Psoas muscle (tissue), 8 donors: ENCODE data around the gene MYO1D. TPM values are rescaled to one million over a fixed set of nuclear protein-coding genes. Genes with fewer than 3 reads are reported as not detected.
A peak's percentile ranks its signal among the peaks of the same experiment; 100 is the strongest.

ENCODE experiments used
- ATAC-seq, 4 donors: fragments of 200-7000 bp; cut with Tn5 transposase; one replicate each; pipeline ENCODE4 v1.9.1; 2020; ENCODE audit warnings: moderate library complexity in 3 of 4, mild to moderate bottlenecking in 2 of 4
- DNase-seq, 2 donors: peaks; one replicate each; pipeline ENCODE4 v3.0.0-alpha.2; 2020
- H3K27ac ChIP-seq: fragments of 200-600 bp; one replicate; pipeline ENCODE4 v1.8.0; 2022
- H3K27me3 ChIP-seq, 3 donors: fragments of 200-600 bp in 1 of 3; one replicate each; pipeline versions ENCODE4 v1.6.1 to v1.8.0; 2013 to 2022; ENCODE audit warnings: low read length in 2 of 3, mild to moderate bottlenecking in 2 of 3, moderate library complexity in 1 of 3; ENCODE audit not compliant: insufficient read depth in 3 of 3
- H3K36me3 ChIP-seq, 2 donors: fragments of 200-600 bp in 1 of 2; one replicate each; pipeline versions ENCODE4 v1.6.1 to v1.8.0; 2013 to 2022; ENCODE audit warnings: low read depth in 1 of 2, mild to moderate bottlenecking in 1 of 2, moderate library complexity in 1 of 2; ENCODE audit not compliant: insufficient read depth in 1 of 2
- H3K4me1 ChIP-seq: fragments of 200-600 bp; one replicate; pipeline ENCODE4 v1.8.0; 2022
- H3K4me3 ChIP-seq: fragments of 200-600 bp; one replicate; pipeline ENCODE4 v1.8.0; 2022; ENCODE audit warnings: mild to moderate bottlenecking
- H3K9me3 ChIP-seq: fragments of 200-600 bp; one replicate; pipeline ENCODE4 v1.8.0; 2022
- WGBS, 3 donors: extraction: QIAGEN DNeasy Blood & Tissue Kit; methylation state at CpG; one replicate each; pipeline versions ENCODE4 v1.1.6 to v1.1.7; 2013; 5-methylcytosine and 5-hydroxymethylcytosine counted together
- intact Hi-C, 2 donors: fragments of 100-400 bp; cut with DNase I; formaldehyde crosslinking; loops; one replicate each; pipeline versions ENCODE4 v1.11.0 to v1.14.2; 2022
- polyA plus RNA-seq, 3 donors: library from polyadenylated mRNA; stranded (reverse); fragments of 200-250 nt; gene quantifications; one replicate each; pipeline ENCODE4 v1.2.3, GENCODE V29; 2013
- total RNA-seq, 4 donors: library from RNA; stranded (reverse); fragmentation: NEBNext Ultra II Directional in 2 of 4; extraction: Animal tissue kit (Norgen Biotek cat#: 25700) in 2 of 4; gene quantifications; one replicate each; pipeline versions ENCODE4 v1.2.1 to v1.2.4, GENCODE V29; 2021 to 2023
- TF ChIP-seq, protein P1 (sequence below): fragments of 200-600 bp; IDR thresholded peaks from one replicate; pipeline ENCODE4 v1.8.0; 2022; ENCODE audit warnings: antibody characterized with exemption
- donor health status: healthy with polysubstance abuse.
- donor health status: DM: no; HTN: no; CAD: no; lungs with moderate emphysema.
- donor health status: Bipolar disorder and iron deficiency.
- donor health status: healthy.
- donor health status: DM: yes; HTN: yes; CAD: no.
- donor health status: DM: no; HTN: no; CAD: no.
- donor health status: DM: no; HTN: no; CAD: no.
- donor health status: DM: yes; HTN: yes; CAD: no.

MYO1D gene
- total and polyA plus RNA-seq, 7 donors, result 1.8 to 5.9 (median 4.1) TPM

GRCh38 chr17:32489320-32490100, 387.4 kb downstream of the MYO1D start:
- Histone ChIP-seq H3K4me1 (peaks cover 18% of the 10 kb centered on the region), H3K4me3 (no peak overlapping the region), H3K27me3 (no peaks in the 10 kb centered on the region), H3K27ac (no peak overlapping the region), H3K9me3 (no peaks in the 10 kb centered on the region), H3K36me3 (peaks cover 0 to 17% of the 10 kb centered on the region in 2 donors)
- WGBS, 3 donors, result 82 to 83% (median 83%) methylated on average over 10 of the region's 10 CpGs
- TF ChIP-seq, protein P1, sequence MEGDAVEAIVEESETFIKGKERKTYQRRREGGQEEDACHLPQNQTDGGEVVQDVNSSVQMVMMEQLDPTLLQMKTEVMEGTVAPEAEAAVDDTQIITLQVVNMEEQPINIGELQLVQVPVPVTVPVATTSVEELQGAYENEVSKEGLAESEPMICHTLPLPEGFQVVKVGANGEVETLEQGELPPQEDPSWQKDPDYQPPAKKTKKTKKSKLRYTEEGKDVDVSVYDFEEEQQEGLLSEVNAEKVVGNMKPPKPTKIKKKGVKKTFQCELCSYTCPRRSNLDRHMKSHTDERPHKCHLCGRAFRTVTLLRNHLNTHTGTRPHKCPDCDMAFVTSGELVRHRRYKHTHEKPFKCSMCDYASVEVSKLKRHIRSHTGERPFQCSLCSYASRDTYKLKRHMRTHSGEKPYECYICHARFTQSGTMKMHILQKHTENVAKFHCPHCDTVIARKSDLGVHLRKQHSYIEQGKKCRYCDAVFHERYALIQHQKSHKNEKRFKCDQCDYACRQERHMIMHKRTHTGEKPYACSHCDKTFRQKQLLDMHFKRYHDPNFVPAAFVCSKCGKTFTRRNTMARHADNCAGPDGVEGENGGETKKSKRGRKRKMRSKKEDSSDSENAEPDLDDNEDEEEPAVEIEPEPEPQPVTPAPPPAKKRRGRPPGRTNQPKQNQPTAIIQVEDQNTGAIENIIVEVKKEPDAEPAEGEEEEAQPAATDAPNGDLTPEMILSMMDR, result no peak
- no peak for DNase-seq
- intact Hi-C loops, result loop anchor here in 1 of 2 donors (10.0 kb wide), 1 partner anchor 265 kb away; no protein-coding TSS in a partner anchor
- no peak for ATAC-seq

DNA sequence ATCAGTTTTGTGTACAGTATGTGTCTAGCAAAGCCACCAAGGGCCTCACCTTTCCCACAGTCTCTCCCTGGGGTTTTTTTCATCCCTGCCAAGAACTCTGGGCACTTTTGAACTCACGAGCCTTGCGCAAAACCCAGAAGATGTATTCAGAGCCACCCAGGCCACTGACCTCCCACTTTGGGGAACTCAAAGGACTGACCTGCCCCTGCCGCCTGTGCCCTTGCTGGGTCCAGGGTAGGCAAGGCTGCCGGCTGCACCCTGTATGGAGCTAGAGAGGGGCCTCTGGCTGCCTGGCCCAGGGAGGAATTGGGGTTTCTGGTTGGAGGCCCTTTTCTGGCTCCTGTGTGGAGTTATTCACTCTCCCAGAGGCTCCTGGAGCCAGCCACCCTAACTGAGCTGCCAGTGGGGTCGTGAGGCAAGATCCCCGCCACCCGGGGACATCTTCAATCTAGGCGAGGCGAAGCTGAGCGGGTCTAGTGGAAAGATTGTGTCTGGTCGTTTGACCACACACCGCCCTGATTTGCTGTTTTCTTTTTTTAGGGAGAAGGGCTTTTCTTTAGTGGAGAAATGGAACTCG, 388.2 kb downstream of the MYO1D start:
- peaks cover 17% of the 10 kb centered on the region for H3K4me1 ChIP-seq

DNA sequence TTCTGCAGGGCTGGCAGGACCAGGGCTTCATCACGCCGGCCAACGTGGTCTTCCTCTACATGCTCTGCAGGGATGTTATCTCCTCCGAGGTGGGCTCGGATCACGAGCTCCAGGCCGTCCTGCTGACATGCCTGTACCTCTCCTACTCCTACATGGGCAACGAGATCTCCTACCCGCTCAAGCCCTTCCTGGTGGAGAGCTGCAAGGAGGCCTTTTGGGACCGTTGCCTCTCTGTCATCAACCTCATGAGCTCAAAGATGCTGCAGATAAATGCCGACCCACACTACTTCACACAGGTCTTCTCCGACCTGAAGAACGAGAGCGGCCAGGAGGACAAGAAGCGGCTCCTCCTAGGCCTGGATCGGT, 388.8 kb downstream of the MYO1D start:
- no peak overlapping the region for H3K27ac ChIP-seq
- intact Hi-C loops, result loop anchor here in 1 of 2 donors (10.0 kb wide), 1 partner anchor 267 kb away; no protein-coding TSS in a partner anchor
- TF ChIP-seq, protein P1, result no peak
- peaks cover 0 to 20% of the 10 kb centered on the region in 2 donors for H3K36me3 ChIP-seq
- 91 to 92% (median 92%) methylated on average over 16 of the region's 16 CpGs for WGBS, 3 donors
- H3K27me3 ChIP-seq, result no peaks in the 10 kb centered on the region
- ATAC-seq (no peak), DNase-seq (no peak)
- H3K4me1 ChIP-seq, result peaks cover 20% of the 10 kb centered on the region
- H3K9me3 ChIP-seq, result no peaks in the 10 kb centered on the region
- H3K4me3 ChIP-seq, result peak overlapping the region; percentile 65

More for the DNA sequence above, 388.2 kb downstream of the MYO1D start:
- Histone ChIP-seq H3K27ac (no peak overlapping the region), H3K9me3 (no peaks in the 10 kb centered on the region), H3K27me3 (no peaks in the 10 kb centered on the region), H3K36me3 (peaks cover 0 to 17% of the 10 kb centered on the region in 2 donors), H3K4me3 (no peak overlapping the region)
- no peak for DNase-seq
- intact Hi-C loops, result loop anchor here in 1 of 2 donors (10.0 kb wide), 1 partner anchor 266 kb away; no protein-coding TSS in a partner anchor
- TF ChIP-seq, protein P1, result no peak
- no peak for ATAC-seq
- 95 to 98% (median 96%) methylated on average over 13 of the region's 13 CpGs for WGBS, 3 donors

DNA sequence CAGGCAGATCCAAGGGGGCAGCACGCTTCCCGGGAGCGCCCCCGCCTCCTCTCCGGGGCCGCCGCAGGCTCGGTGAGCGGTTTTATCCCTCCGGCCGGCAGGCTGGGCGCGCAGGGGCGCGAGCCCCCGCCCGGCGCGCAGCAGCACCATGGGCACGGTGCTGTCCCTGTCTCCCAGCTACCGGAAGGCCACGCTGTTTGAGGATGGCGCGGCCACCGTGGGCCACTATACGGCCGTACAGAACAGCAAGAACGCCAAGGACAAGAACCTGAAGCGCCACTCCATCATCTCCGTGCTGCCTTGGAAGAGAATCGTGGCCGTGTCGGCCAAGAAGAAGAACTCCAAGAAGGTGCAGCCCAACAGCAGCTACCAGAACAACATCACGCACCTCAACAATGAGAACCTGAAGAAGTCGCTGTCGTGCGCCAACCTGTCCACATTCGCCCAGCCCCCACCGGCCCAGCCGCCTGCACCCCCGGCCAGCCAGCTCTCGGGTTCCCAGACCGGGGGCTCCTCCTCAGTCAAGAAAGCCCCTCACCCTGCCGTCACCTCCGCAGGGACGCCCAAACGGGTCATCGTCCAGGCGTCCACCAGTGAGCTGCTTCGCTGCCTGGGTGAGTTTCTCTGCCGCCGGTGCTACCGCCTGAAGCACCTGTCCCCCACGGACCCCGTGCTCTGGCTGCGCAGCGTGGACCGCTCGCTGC, 389.3 kb downstream of the MYO1D start:
- no peaks in the 10 kb centered on the region for H3K27me3 ChIP-seq
- no peak overlapping the region for H3K27ac ChIP-seq
- WGBS, 3 donors, result 36 to 45% (median 43%) methylated on average over 52 to 59 of the region's 59 CpGs
- TF ChIP-seq, protein P1, result no peak
- peaks cover 22% of the 10 kb centered on the region for H3K4me1 ChIP-seq
- ATAC-seq (no peak), DNase-seq (no peak)
- peaks cover 0 to 25% of the 10 kb centered on the region in 2 donors for H3K36me3 ChIP-seq
- intact Hi-C loops, result loop anchor here in 1 of 2 donors (10.0 kb wide), 1 partner anchor 267 kb away; no protein-coding TSS in a partner anchor
- H3K9me3 ChIP-seq, result no peaks in the 10 kb centered on the region
- H3K4me3 ChIP-seq, result peak overlapping the region; percentile 65
